ENCODE results near the gene TRIM56. TPM values are rescaled to one million over a fixed set of nuclear protein-coding genes. Genes with fewer than 3 reads are reported as not detected.

The TRIM56 gene
- total and polyA plus RNA-seq, 9 of the 15 experiments (the other 6 are each of a cell fraction or from before 2014, with no cell fraction given): 2.0 to 29.7 (median 11.6) TPM

- 0 out of 2 replicates have a peak, but pooled peaks have one; percentile 63 for TF ChIP-seq AFF4 (CRISPR knock-in tag; IDR thresholded peaks at IDR 0.05)
- no peak for TF ChIP-seq ELK3 (CRISPR knock-in tag; IDR thresholded peaks at IDR 0.05)
- peak; percentile 81 for TF ChIP-seq MBD2 (IDR thresholded peaks at IDR 0.05; ENCODE audit: borderline replicate concordance, low read depth)
- TF ChIP-seq ZFP36 (IDR thresholded peaks at IDR 0.05; ENCODE audit: low read depth, low read length, partially characterized antibody): peak; percentile 3
- no peak for TF ChIP-seq ZNF253 (CRISPR knock-in tag; conservative IDR thresholded peaks at IDR 0.05)
- peak; percentile 100 for TF ChIP-seq FOSL1 (tag; conservative IDR thresholded peaks at IDR 0.05)
- no peak for TF ChIP-seq PHF21A (IDR thresholded peaks at IDR 0.05; ENCODE audit: borderline replicate concordance, low read depth)
- no peak for TF ChIP-seq TAF15 (IDR thresholded peaks at IDR 0.05; ENCODE audit: low read depth, low read length)
- TF ChIP-seq CGGBP1 (CRISPR knock-in tag; IDR thresholded peaks at IDR 0.05): no peak
- TF ChIP-seq FOXK2 (conservative IDR thresholded peaks at IDR 0.05 in 1 of 2, IDR thresholded peaks at IDR 0.05 in 1 of 2; ENCODE audit: low read depth in 2 of 2): peak; percentile 75
- TF ChIP-seq DMBX1 (CRISPR knock-in tag; IDR thresholded peaks at IDR 0.05; ENCODE audit: borderline replicate concordance): peak; percentile 53; the same call in 1 of the 2 replicates
- no peak for TF ChIP-seq HDGF (IDR thresholded peaks at IDR 0.05)
- peak; percentile 68 for TF ChIP-seq TBP (optimal IDR thresholded peaks at IDR 0.05; ENCODE audit: low read depth, low read length)
- peak; percentile 99 for TF ChIP-seq SMARCA4 (IDR thresholded peaks at IDR 0.05)
- TF ChIP-seq CC2D1A (IDR thresholded peaks at IDR 0.05): peak; percentile 81
- peak; percentile 93 for TF ChIP-seq RNF2 (IDR thresholded peaks at IDR 0.05)
- TF ChIP-seq RAD51 (IDR thresholded peaks at IDR 0.05; ENCODE audit: borderline replicate concordance, low read depth): peak; percentile 90
- peak; percentile 100 for TF ChIP-seq ZBTB7A (IDR thresholded peaks at IDR 0.05; ENCODE audit: borderline replicate concordance, control insufficient read depth, low read depth, low read length)
- peak; percentile 66 for TF ChIP-seq NFIC (IDR thresholded peaks at IDR 0.05)
- TF ChIP-seq MITF (IDR thresholded peaks at IDR 0.05): peak; percentile 98
- peak; percentile 96 for TF ChIP-seq ZNF740 (CRISPR knock-in tag; IDR thresholded peaks at IDR 0.05)
- peak in 1 of 2 experiments; percentile 87; a peak in 2 of 4 replicates for TF ChIP-seq ZNF740 (tag; IDR thresholded peaks at IDR 0.05)
These were observed 53.1 kb downstream of the TRIM56 start (continued) for GRCh38 chr7:101138213-101138870.

Data from K562 (cell line).